K562 (cell line): Measurements from ENCODE around the gene RALA. TPM values are rescaled to one million over a fixed set of nuclear protein-coding genes. Genes with fewer than 3 reads are reported as not detected.
"Not testable (repeated sequence)": the region's sequence is repeated elsewhere in the genome, so short reads cannot be mapped to it uniquely, and the experiment has no call there.

Experiments
- ATAC-seq: fragments of 200-7000 bp; cut with Tn5 transposase; 3 replicates; pipeline ENCODE4 v1.9.1; 2020; ENCODE audit warnings: moderate library complexity
- BruUV-seq: library from RNA; stranded (reverse); fragments of 400-500 nt; replicated peaks from 2 replicates; lab custom pipeline; 2021; lab: Mats Ljungman, UMichigan
- CTCF ChIA-PET: fragments of 300-600 bp; formaldehyde crosslinking; extraction: SDS; loops from one replicate; lab custom pipeline; 2021; ENCODE audit warnings: low intra/inter-chr PET ratio; lab: Yijun Ruan, JAX
- POLR2A ChIA-PET: fragments of 300-600, 350-650 bp; sonication (Branson Sonifier 250); formaldehyde crosslinking; extraction: SDS; loops from one replicate; lab custom pipeline; 2021; ENCODE audit warnings: antibody characterized with exemption, inconsistent platforms; lab: Yijun Ruan, JAX
- DNase-seq, 4 experiments: peaks; one replicate each; pipeline versions ENCODE4 v3.0.0 to v3.0.0-alpha.2; 2011 to 2018; ENCODE audit warnings: low spot score in 3 of 4, mixed read lengths in 3 of 4; ENCODE audit errors: extremely low read depth in 1 of 4
- FAIRE-seq: peaks from 2 replicates; lab custom pipeline; 2011; peaks lifted over from hg19 to GRCh38; lab: Jason Lieb, UNC
- H2AFZ ChIP-seq: 2 replicates; pipeline ENCODE4 v1.6.0; 2011; ENCODE audit warnings: low read depth, low read length, control low read depth, inconsistent platforms
- H3K27ac ChIP-seq: fragments of 200-600 bp; 3 replicates; pipeline ENCODE4 v1.8.0; 2011; ENCODE audit warnings: low read depth, mild to moderate bottlenecking, control low read depth, inconsistent platforms, low read length, moderate library complexity, mixed read lengths; ENCODE audit errors: extremely low read depth
- H3K27me3 ChIP-seq, 2 experiments: fragments of 300-600 bp in 1 of 2; 2 replicates in 1 of 2; 3 replicates in 1 of 2; pipeline versions ENCODE4 v1.6.0 to v1.8.0; 2011; ENCODE audit warnings: inconsistent platforms in 2 of 2, low read length in 2 of 2, mild to moderate bottlenecking in 1 of 2, mixed read lengths in 1 of 2, moderate library complexity in 1 of 2; ENCODE audit not compliant: control insufficient read depth in 2 of 2, insufficient read depth in 2 of 2
- H3K36me3 ChIP-seq: fragments of 300-600 bp; 3 replicates; pipeline ENCODE4 v1.8.0; 2011; ENCODE audit warnings: mild to moderate bottlenecking, low read length, inconsistent platforms; ENCODE audit not compliant: control insufficient read depth, insufficient read depth
- H3K4me1 ChIP-seq, 2 experiments: fragments of 200-600 bp in 1 of 2; replicated peaks in 1 of 2; 2 replicates in 1 of 2; 3 replicates in 1 of 2; pipeline versions ENCODE4 v1.5.1 to v1.8.0; 2011; ENCODE audit warnings: inconsistent platforms in 2 of 2, low read length in 2 of 2, mild to moderate bottlenecking in 1 of 2, mixed read lengths in 1 of 2, moderate library complexity in 1 of 2; ENCODE audit not compliant: control insufficient read depth in 2 of 2, insufficient read depth in 2 of 2
- H3K4me2 ChIP-seq: 2 replicates; pipeline ENCODE4 v1.6.1; 2011; ENCODE audit warnings: low read length, control low read depth, inconsistent platforms, mixed read lengths; ENCODE audit not compliant: insufficient read depth
- H3K4me3 ChIP-seq: fragments of 200-600 bp; sonication (generic), shearing (Covaris generic); 2 replicates; pipeline ENCODE4 v1.5.1; 2016; ENCODE audit warnings: control low read depth, inconsistent platforms
- H3K79me2 ChIP-seq: fragments of 200-600 bp; 3 replicates; pipeline ENCODE4 v1.8.0; 2011; ENCODE audit warnings: low read length, inconsistent platforms; ENCODE audit not compliant: control insufficient read depth, insufficient read depth
- H3K9ac ChIP-seq, 2 experiments: 2 replicates each; pipeline versions ENCODE4 v1.6.0 to v1.6.1; 2011; ENCODE audit warnings: low read depth in 2 of 2, low read length in 2 of 2, control low read depth in 1 of 2, inconsistent platforms in 1 of 2, mild to moderate bottlenecking in 1 of 2, mixed read lengths in 1 of 2; ENCODE audit not compliant: insufficient read depth in 1 of 2
- H3K9me1 ChIP-seq: one replicate; pipeline ENCODE4 v1.6.0; 2011; ENCODE audit warnings: inconsistent platforms, mild to moderate bottlenecking, low read length, moderate library complexity; ENCODE audit not compliant: control insufficient read depth, insufficient read depth
- H3K9me3 ChIP-seq: replicated peaks from 2 replicates; pipeline ENCODE4 v1.5.1; 2011; ENCODE audit warnings: low read depth, low read length, inconsistent platforms; ENCODE audit not compliant: control insufficient read depth, insufficient read depth
- H4K20me1 ChIP-seq: replicated peaks from 2 replicates; pipeline ENCODE4 v1.6.1; 2011; ENCODE audit warnings: low read length, inconsistent platforms, mixed read lengths; ENCODE audit not compliant: control insufficient read depth, insufficient read depth
- ARNT ChIP-seq, 2 experiments: fragments of 450-650 bp; IDR thresholded peaks; 2 replicates each; pipeline ENCODE4 v1.6.1; 2016; ENCODE audit warnings: mild to moderate bottlenecking in 1 of 2
- CC2D1A ChIP-seq: fragments of 450-650 bp; IDR thresholded peaks from 2 replicates; pipeline ENCODE4 v1.6.1; 2017; ENCODE audit warnings: mild to moderate bottlenecking
- CEBPZ ChIP-seq: fragments of 150-350 bp; IDR thresholded peaks from 2 replicates; pipeline ENCODE4 v1.6.1; 2014; ENCODE audit warnings: low read depth, mild to moderate bottlenecking, low read length, borderline replicate concordance
- CHD1 ChIP-seq: fragments of 200-600 bp; sonication (generic); IDR thresholded peaks from one replicate; pipeline ENCODE4 v1.6.1; 2012; ENCODE audit warnings: mild to moderate bottlenecking, moderate library complexity, low read length, inconsistent platforms
- CHD4 ChIP-seq: fragments of 200-600 bp; sonication (generic); IDR thresholded peaks from 3 replicates; pipeline ENCODE4 v1.6.1; 2012; ENCODE audit warnings: low read depth, mild to moderate bottlenecking, mixed read lengths, low read length, inconsistent platforms; ENCODE audit not compliant: insufficient read depth, insufficient replicate concordance, poor library complexity, severe bottlenecking
- CREM ChIP-seq: IDR thresholded peaks from 2 replicates; pipeline ENCODE4 v1.6.1; 2014; ENCODE audit warnings: antibody characterized with exemption, low read depth
- CSDE1 ChIP-seq, 2 experiments: fragments of 450-650 bp; IDR thresholded peaks; 2 replicates each; pipeline ENCODE4 v1.6.1; 2016; ENCODE audit warnings: mild to moderate bottlenecking in 1 of 2
- FOXM1 ChIP-seq, 2 experiments: fragments of 450-650 bp in 1 of 2; sonication (generic) in 1 of 2; formaldehyde crosslinking in 1 of 2; IDR thresholded peaks; 2 replicates each; pipeline versions ENCODE4 v1.6.1 to v1.9.0; 2017 to 2022; ENCODE audit warnings: low read depth in 2 of 2, mild to moderate bottlenecking in 2 of 2, missing genetic modification reagents in 1 of 2, moderate library complexity in 1 of 2
- GABPB2 ChIP-seq: fragments of 250-450 bp; sonication (Bioruptor Pico); conservative IDR thresholded peaks from 2 replicates; pipeline ENCODE4 v1.5.1; 2021; ENCODE audit warnings: mild to moderate bottlenecking
- MAFF ChIP-seq: IDR thresholded peaks from 2 replicates; pipeline ENCODE4 v1.6.1; 2012; ENCODE audit warnings: low read length, improper control_type of control experiment
- NR1H2 ChIP-seq: sonication (generic); formaldehyde crosslinking; IDR thresholded peaks from 2 replicates; pipeline ENCODE4 v1.4.0; 2020; ENCODE audit warnings: mild to moderate bottlenecking, missing genetic modification reagents
- PHF20 ChIP-seq: fragments of 450-650 bp; IDR thresholded peaks from 2 replicates; pipeline ENCODE4 v1.6.1; 2018; ENCODE audit not compliant: partially characterized antibody
- RBM14 ChIP-seq: fragments of 200-400 bp; formaldehyde crosslinking; IDR thresholded peaks from 2 replicates; pipeline ENCODE4 v1.6.1; 2018; ENCODE audit warnings: low read depth, mild to moderate bottlenecking, low read length, moderate library complexity, borderline replicate concordance; ENCODE audit not compliant: insufficient read depth
- ZNF146 ChIP-seq: IDR thresholded peaks from one replicate; pipeline ENCODE4 v1.6.1; 2018; ENCODE audit warnings: missing compliant biosample characterization; ENCODE audit not compliant: unreplicated experiment
- ZNF239 ChIP-seq: fragments of 250-450 bp; sonication (Bioruptor Pico); IDR thresholded peaks from 2 replicates; pipeline ENCODE4 v1.4.0; 2020; ENCODE audit warnings: mild to moderate bottlenecking
- WGBS: fragments of 100-300 bp; shearing (Covaris generic); methylation state at CpG from one replicate; pipeline ENCODE4 v1.1.6; 2016; ENCODE audit warnings: low coverage, mixed read lengths; ENCODE audit not compliant: insufficient coverage; ENCODE audit errors: missing lambda C conversion rate; 5-methylcytosine and 5-hydroxymethylcytosine counted together
- in situ Hi-C: fragments of 300-500 bp; cut with MboI; formaldehyde crosslinking; loops from 4 replicates; pipeline ENCODE4 v1.15.0; 2018; ENCODE audit warnings: inconsistent platforms, mixed read lengths
- intact Hi-C: fragments of 100-400 bp; cut with micrococcal nuclease; formaldehyde crosslinking; loops from 2 replicates; pipeline ENCODE4 v1.14.2; 2022
- polyA plus RNA-seq, 8 experiments: library from polyadenylated mRNA; depleted of rRNA in 4 of 8; stranded (reverse) in 5 of 8; unstranded in 3 of 8; fragments of >200 nt; fragmentation: Nextera tagmentation in 2 of 8; fragmentation: Illumina TruSeq in 1 of 8; extraction: Ambion mirVana in 2 of 8; extraction: Trizol in 1 of 8; gene quantifications; 2 replicates each; pipeline versions ENCODE4 v1.2.1 to v1.2.3, GENCODE V29; 2011 to 2014; ENCODE audit warnings: inconsistent platforms in 1 of 8, missing spikeins in 1 of 8
- total RNA-seq, 7 experiments: library from RNA; depleted of rRNA in 6 of 7; stranded (reverse); fragments of >200 nt in 6 of 7; fragmentation: Illumina TruSeq in 2 of 7; extraction: Trizol in 2 of 7; gene quantifications; 2 replicates each; pipeline versions ENCODE4 v1.2.1 to v1.2.3, GENCODE V29; 2011 to 2021; ENCODE audit warnings: low replicate concordance in 1 of 7

Gene RALA
- total and polyA plus RNA-seq, 9 of the 15 experiments (the other 6 are each of a cell fraction or from before 2014, with no cell fraction given) = 7.2 to 28.0 (median 25.7) TPM

- H3K4me2 ChIP-seq, DNase-seq, H3K27me3 ChIP-seq, FAIRE-seq, H4K20me1 ChIP-seq, in situ Hi-C loops, H3K9ac ChIP-seq, H3K79me2 ChIP-seq, H3K9me3 ChIP-seq, H2AFZ ChIP-seq, BruUV-seq, H3K4me1 ChIP-seq, H3K9me1 ChIP-seq, H3K4me3 ChIP-seq, ATAC-seq, H3K27ac ChIP-seq, intact Hi-C loops, POLR2A ChIA-PET, CTCF ChIA-PET: not testable (repeated sequence)
- peaks cover 46% of the 10 kb centered on the region for H3K36me3 ChIP-seq
- 78% methylated on average over 3 of the region's 4 CpGs for WGBS
- peak; percentile 73 for TF ChIP-seq ZNF146 (CRISPR knock-in tag)
Measured at GRCh38 chr7:39693086-39693485, 69.7 kb downstream of the RALA start.

DNA sequence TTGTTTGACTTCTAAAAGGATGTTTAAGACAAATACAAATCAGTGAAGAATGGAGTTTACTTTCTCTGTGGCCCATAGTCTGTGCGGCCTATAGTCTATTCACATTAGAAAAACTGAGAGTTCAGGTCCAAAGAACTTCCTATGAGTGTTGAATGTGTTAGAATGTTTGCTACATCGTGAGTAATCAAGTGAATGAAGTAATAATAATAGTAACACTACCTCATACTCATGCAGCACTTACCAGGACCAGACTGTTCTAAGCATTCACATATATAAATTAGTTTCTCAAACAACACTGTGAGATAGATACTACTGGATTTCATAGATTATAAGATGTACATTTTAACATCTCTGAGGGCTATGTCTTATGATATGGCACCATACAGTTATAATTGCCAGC is 70.4 kb downstream of the RALA start:
- H3K9me1 ChIP-seq = no peaks in the 10 kb centered on the region
- peaks cover 49% of the 10 kb centered on the region for H3K36me3 ChIP-seq
- no peak overlapping the region for H3K9ac ChIP-seq
- H3K27ac ChIP-seq = no peak overlapping the region
- DNase-seq = no peak
- no TSS peak for BruUV-seq
- no peak overlapping the region for H3K4me2 ChIP-seq
- no peaks in the 10 kb centered on the region; a peak in 1 of 5 replicates for H3K4me1 ChIP-seq
- no peaks in the 10 kb centered on the region for H3K9me3 ChIP-seq
- H3K27me3 ChIP-seq = no peaks in the 10 kb centered on the region
- H3K79me2 ChIP-seq = no peaks in the 10 kb centered on the region
- WGBS = 75% methylated on average over 2 of the region's 2 CpGs
- in situ Hi-C loops (no loop called here), intact Hi-C loops (no loop called here)
- no peak overlapping the region for H2AFZ ChIP-seq
- ChIA-PET CTCF (no interaction called here), POLR2A (no interaction called here)
- no peak for ATAC-seq
- no peaks in the 10 kb centered on the region for H4K20me1 ChIP-seq
- no peak overlapping the region for H3K4me3 ChIP-seq
- FAIRE-seq = no peak
- TF ChIP-seq CHD1 (no peak), ARNT (IDR thresholded peaks at IDR 0.05) (no peak), NR1H2 (no peak), CSDE1 (IDR thresholded peaks at IDR 0.05) (no peak), MAFF (no peak), FOXM1 (IDR thresholded peaks at IDR 0.05; ENCODE audit: low read depth) (no peak), FOXM1 (CRISPR knock-in tag; IDR thresholded peaks at IDR 0.05; ENCODE audit: low read depth) (no peak), PHF20 (no peak), GABPB2 (no peak), CEBPZ (no peak), CREM (no peak), ZNF239 (CRISPR knock-in tag) (no peak), RBM14 (no peak), CHD4 (no peak), CC2D1A (no peak)
